Stomach (tissue), 9 donors: Measurements from ENCODE around the gene LYSMD2. TPM values are rescaled to one million over a fixed set of nuclear protein-coding genes. Genes with fewer than 3 reads are reported as not detected.

Experiments used
- DNase-seq, 2 donors: peaks; one replicate each; pipeline versions ENCODE4 v3.0.0 to v3.0.0-alpha.2; 2013 to 2019
- H3K27ac ChIP-seq, 5 donors: fragments of 200-600 bp in 4 of 5; sonication (generic) in 4 of 5; one replicate each; pipeline ENCODE4 v1.5.1; 2013 to 2019; ENCODE audit warnings: mild to moderate bottlenecking in 1 of 5, moderate library complexity in 1 of 5
- H3K27me3 ChIP-seq, 3 donors: fragments of 200-600 bp; sonication (generic); one replicate each; pipeline ENCODE4 v1.5.1; 2017 to 2019; ENCODE audit warnings: mixed run types in 1 of 3
- H3K36me3 ChIP-seq, 4 donors: fragments of 200-600 bp; sonication (generic); 1 replicate in 3 of 4; 2 replicates in 1 of 4; pipeline ENCODE4 v1.5.1; 2016 to 2019
- H3K4me1 ChIP-seq, 4 donors: fragments of 200-600 bp; sonication (generic); one replicate each; pipeline ENCODE4 v1.5.1; 2016 to 2019
- H3K4me3 ChIP-seq, 4 donors: fragments of 200-600 bp; sonication (generic) in 3 of 4; one replicate each; pipeline ENCODE4 v1.5.1; 2016 to 2019; ENCODE audit warnings: mild to moderate bottlenecking in 1 of 4
- H3K9me3 ChIP-seq, 4 donors: fragments of 200-600 bp; sonication (generic); one replicate each; pipeline ENCODE4 v1.5.1; 2016 to 2019
- CTCF ChIP-seq, 7 experiments: fragments of 450-650 bp in 4 of 7; fragments of 200-600 bp in 3 of 7; sonication (generic) in 3 of 7; IDR thresholded peaks; one replicate each; pipeline ENCODE4 v1.5.1; 2016 to 2019; ENCODE audit warnings: antibody characterized with exemption in 7 of 7, control low read depth in 2 of 7, mild to moderate bottlenecking in 1 of 7
- EP300 ChIP-seq: sonication (generic); formaldehyde crosslinking; IDR thresholded peaks from one replicate; pipeline ENCODE4 v1.6.1; 2017; ENCODE audit warnings: antibody characterized with exemption
- POLR2A ChIP-seq, 4 donors: fragments of 450-650 bp; IDR thresholded peaks; one replicate each; pipeline ENCODE4 v1.6.1; 2016; ENCODE audit warnings: antibody characterized with exemption in 4 of 4, control low read depth in 2 of 4, mild to moderate bottlenecking in 1 of 4, moderate library complexity in 1 of 4
- POLR2AphosphoS5 ChIP-seq, 3 donors: sonication (generic); formaldehyde crosslinking; IDR thresholded peaks; one replicate each; pipeline ENCODE4 v1.6.1; 2016; ENCODE audit warnings: antibody characterized with exemption in 3 of 3
- WGBS, 5 donors: extraction: QIAGEN DNeasy Blood & Tissue Kit in 3 of 5; methylation state at CpG; one replicate each; pipeline versions ENCODE4 v1.1.5 to v1.1.7; 2013 to 2018; 5-methylcytosine and 5-hydroxymethylcytosine counted together
- intact Hi-C: fragments of 100-400 bp; cut with DNase I; formaldehyde crosslinking; loops from one replicate; pipeline ENCODE4 v1.15.1; 2023; ENCODE audit warnings: low total_unique reads
- polyA plus RNA-seq, 3 donors: library from polyadenylated mRNA; stranded (reverse); fragments of 200-250 nt; gene quantifications; one replicate each; pipeline ENCODE4 v1.2.3, GENCODE V29; 2013
- total RNA-seq, 5 donors: library from RNA; depleted of rRNA; stranded (reverse); fragments of >200 nt; gene quantifications; one replicate each; pipeline versions ENCODE4 v1.1.0 to v1.2.3, GENCODE V29; 2014 to 2016
- donor health status: healthy with polysubstance abuse.
- donor health status: Bipolar disorder and iron deficiency.
- donor health status: healthy.

The LYSMD2 gene
- total and polyA plus RNA-seq, 8 donors: 4.8 to 24.9 (median 12.2) TPM; not detected in 1

DNA sequence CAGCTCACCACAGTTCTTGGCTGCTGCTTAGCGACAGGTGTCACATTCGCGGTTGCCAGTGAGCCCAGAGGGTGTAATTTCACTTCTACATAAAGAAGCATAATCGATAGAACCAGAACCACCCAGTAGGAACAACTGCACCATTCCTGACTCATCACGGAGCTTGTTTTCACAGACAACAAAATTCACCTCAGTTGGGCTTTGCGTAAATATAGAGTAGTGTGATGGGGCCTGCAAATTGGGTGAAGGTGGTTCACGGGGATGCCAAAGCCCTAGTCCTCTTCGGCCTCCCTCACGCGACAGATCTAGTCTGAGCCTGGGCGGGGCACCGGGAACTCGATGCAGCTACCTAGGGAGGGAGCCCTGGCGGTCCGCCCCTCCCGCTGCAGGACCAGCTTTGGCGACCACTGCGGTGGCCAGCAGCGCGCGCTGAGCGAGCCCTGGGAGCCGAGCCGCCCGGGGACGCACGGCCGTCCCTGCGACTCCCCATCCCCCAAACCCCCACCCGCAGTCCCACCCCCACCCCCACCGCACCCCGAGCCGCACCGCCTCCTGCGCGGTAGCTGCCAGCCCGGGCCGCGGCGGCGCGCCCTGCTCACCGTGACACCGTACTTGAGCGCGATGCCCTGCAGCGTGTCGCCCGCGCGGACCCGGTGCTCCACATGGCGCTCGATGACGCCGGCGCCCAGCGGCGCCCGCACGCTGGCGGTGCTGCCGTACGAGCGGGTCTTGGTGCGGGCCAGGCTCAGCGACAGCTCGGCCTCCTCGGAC lies 519 bp downstream of the LYSMD2 start:
- DNase-seq: peak; percentile 53 to 80
- Histone ChIP-seq H3K4me1 (peaks cover 19 to 60% (median 45%) of the 10 kb centered on the region in 4 donors), H3K9me3 (no peaks in the 10 kb centered on the region), H3K4me3 (peak overlapping the region; percentile 86 to 97 (median 88)), H3K27ac (peak overlapping the region; percentile 80 to 98 (median 91)), H3K36me3 (no peaks in the 10 kb centered on the region), H3K27me3 (no peaks in the 10 kb centered on the region)
- 0 to 3% (median 2%) methylated on average over 29 to 69 of the region's 69 CpGs for WGBS, 5 donors
- TF ChIP-seq EP300 (no peak), POLR2A (IDR thresholded peaks at IDR 0.05) (no peak), POLR2AphosphoS5 (IDR thresholded peaks at IDR 0.05) (no peak), CTCF (IDR thresholded peaks at IDR 0.05) (no peak)
- intact Hi-C loops: no loop called here

- Histone ChIP-seq H3K9me3 (no peaks in the 10 kb centered on the region), H3K36me3 (no peaks in the 10 kb centered on the region), H3K4me3 (peak overlapping the region in 3 of 4 donors; percentile 86 to 97 (median 90)), H3K27ac (peak overlapping the region in 4 of 5 donors; percentile 80 to 98 (median 92)), H3K27me3 (no peaks in the 10 kb centered on the region), H3K4me1 (peaks cover 26 to 69% (median 51%) of the 10 kb centered on the region in 4 donors)
- no peak for DNase-seq
- 48 to 51% (median 48%) methylated on average over 3 of the region's 3 CpGs for WGBS, 5 donors
- TF ChIP-seq CTCF (IDR thresholded peaks at IDR 0.05) (no peak), EP300 (no peak), POLR2AphosphoS5 (IDR thresholded peaks at IDR 0.05) (no peak), POLR2A (IDR thresholded peaks at IDR 0.05) (no peak)
- intact Hi-C loops: no loop called here
Observed at GRCh38 chr15:51736069-51736468, 1.4 kb downstream of the LYSMD2 start.

DNA sequence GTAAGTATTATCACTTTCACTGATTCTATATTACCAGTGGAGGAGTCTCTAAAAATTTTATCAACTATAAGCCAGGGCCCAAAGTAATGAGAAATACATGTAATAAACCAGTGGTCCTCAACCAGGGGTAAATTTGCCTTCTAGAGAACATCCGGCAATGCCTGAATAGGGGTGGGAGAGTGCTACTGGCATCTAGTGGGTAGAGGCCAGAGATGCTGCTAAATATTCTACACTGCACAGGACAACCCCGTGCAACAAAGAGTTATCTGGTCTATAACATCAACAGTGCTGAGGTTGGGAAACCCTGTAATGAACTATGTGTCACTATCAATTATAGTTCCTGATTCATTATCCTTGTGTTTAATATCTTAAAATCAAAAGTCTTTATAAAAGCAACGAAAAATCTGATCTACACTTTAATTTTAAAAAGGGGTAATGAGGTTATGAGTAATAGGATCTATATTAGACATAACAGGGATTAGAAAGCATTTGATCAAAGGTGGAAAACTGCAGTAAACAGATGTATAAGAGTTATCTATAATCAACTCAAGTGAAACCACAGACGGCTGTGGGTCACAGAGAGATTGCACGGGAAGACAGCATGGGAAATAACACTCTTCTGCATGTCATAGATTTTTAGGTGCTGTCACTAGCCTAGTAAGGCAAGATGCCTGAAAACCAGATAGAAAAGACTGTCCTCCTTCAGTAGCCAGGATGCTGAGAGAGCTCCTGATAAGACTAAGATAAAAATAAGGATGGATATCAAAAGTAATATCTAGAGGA lies 2.0 kb downstream of the LYSMD2 start:
- Histone ChIP-seq H3K36me3 (no peaks in the 10 kb centered on the region), H3K4me1 (peaks cover 28 to 74% (median 56%) of the 10 kb centered on the region in 4 donors), H3K27ac (peak overlapping the region in 4 of 5 donors; percentile 9 to 98 (median 92)), H3K9me3 (no peaks in the 10 kb centered on the region), H3K27me3 (no peaks in the 10 kb centered on the region), H3K4me3 (no peak overlapping the region)
- no peak for TF ChIP-seq POLR2A (IDR thresholded peaks at IDR 0.05)
- TF ChIP-seq CTCF (IDR thresholded peaks at IDR 0.05): no peak
- no peak for TF ChIP-seq POLR2AphosphoS5 (IDR thresholded peaks at IDR 0.05)
- TF ChIP-seq EP300: no peak
- no peak for DNase-seq
- intact Hi-C loops: no loop called here
- WGBS, 5 donors: 53 to 67% (median 64%) methylated on average over 5 of the region's 5 CpGs

DNA sequence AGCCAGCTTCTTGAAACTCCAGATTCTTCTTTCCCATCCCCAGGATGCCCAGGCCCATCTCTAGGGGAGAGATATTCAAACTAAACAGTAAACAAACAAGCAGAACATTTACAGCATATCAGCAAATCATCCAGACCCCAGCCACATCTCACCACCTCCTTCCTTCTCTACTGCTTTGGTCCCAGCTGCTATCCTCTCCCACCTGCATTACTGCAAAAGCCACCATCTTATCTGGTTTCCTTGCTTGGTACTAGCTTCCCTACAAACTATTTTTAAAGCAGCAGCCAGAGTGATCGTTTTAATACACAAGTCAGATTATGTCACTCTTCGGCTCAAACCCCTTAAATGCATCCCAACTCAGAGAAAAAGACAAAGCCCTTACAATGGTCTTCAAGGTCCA lies 4.8 kb downstream of the LYSMD2 start:
- intact Hi-C loops: no loop called here
- 70 to 86% (median 73%) methylated on average over 2 of the region's 2 CpGs for WGBS, 5 donors
- Histone ChIP-seq H3K27ac (peak overlapping the region; percentile 7 to 94 (median 88)), H3K36me3 (no peaks in the 10 kb centered on the region), H3K9me3 (no peaks in the 10 kb centered on the region), H3K4me1 (peaks cover 23 to 66% (median 48%) of the 10 kb centered on the region in 4 donors), H3K4me3 (no peak overlapping the region), H3K27me3 (no peaks in the 10 kb centered on the region)
- no peak for DNase-seq
- TF ChIP-seq POLR2AphosphoS5 (IDR thresholded peaks at IDR 0.05): no peak
- no peak for TF ChIP-seq EP300
